ENCODE measurements around the gene UNKL.

DNA sequence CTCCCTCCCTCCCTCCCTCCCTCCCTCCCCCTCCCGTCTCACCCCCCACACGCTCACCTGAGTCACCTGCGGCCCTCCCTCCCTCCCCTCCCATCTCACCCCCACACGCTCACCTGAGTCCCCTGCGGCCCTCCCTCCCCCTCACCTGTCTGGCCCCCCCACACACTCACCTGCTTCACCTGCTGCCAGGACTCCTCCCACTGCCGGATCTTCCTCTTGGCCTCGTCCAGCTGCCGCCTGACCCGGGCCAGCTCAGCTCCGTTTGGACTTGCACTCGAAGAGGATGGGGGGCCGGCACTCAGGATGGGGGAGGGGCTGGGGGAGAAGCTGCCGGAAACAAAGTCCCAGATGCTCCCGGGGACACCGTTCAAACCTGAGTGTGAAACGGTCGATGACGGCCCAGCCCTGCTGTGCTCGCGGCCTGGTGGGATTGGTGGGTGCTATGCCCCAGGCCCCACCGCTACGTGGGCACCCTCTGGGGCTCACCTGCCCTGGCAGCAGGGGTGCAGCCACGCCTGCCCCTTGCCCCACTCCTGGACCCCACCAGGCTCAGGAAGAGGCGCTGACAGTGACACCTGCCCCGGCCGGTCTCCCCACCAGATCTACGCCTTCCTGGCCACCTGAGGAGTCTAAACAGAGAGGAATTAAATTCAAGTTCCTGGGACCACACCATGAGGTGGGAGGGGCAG, 46.9 kb downstream of the UNKL start:
- no peak for TF ChIP-seq POLR2A (IDR thresholded peaks at IDR 0.05; ENCODE audit: low read length)
- no peak for TF ChIP-seq GATA1 (IDR thresholded peaks at IDR 0.05; ENCODE audit: low read depth, low read length)
